Uterus (tissue), 2 donors: ENCODE measurements around the gene PPP2R2C.

Experiments used
- POLR2A ChIP-seq, 2 donors: fragments of 450-650 bp; IDR thresholded peaks; one replicate each; pipeline ENCODE4 v1.6.1; 2016; ENCODE audit warnings: antibody characterized with exemption in 2 of 2, mild to moderate bottlenecking in 1 of 2, moderate library complexity in 1 of 2
- TF ChIP-seq, protein P1 (sequence below), 4 experiments: fragments of 200-600 bp in 2 of 4; fragments of 450-650 bp in 2 of 4; sonication (generic) in 2 of 4; IDR thresholded peaks; one replicate each; pipeline ENCODE4 v1.5.1; 2016 to 2019; ENCODE audit warnings: antibody characterized with exemption in 4 of 4, mild to moderate bottlenecking in 2 of 4, moderate library complexity in 1 of 4

DNA sequence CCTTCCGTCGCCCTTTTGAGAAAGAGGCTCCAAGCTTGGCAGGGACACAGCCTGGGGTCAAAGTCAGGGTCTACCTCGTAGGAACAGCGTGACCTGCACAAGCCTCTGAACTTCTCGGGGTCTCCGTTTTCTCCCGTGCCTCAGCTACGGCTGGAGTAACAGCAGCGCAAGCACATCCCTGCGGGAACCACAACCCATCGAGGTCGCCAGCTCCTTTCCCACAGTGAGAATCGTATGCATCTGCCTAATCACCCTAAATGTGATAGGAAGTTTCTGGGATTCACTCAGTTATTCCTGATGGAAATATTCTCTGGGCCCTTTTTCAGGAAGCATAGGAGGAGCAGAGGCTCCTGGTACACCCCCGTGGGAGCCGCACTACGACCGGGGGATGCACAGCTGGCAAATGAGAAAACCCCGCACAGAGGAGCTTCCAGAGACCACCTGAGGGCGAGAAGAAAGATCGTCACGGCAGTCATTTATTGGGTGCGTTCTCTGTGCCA, 24.7 kb downstream of the PPP2R2C start:
- TF ChIP-seq, protein P1, sequence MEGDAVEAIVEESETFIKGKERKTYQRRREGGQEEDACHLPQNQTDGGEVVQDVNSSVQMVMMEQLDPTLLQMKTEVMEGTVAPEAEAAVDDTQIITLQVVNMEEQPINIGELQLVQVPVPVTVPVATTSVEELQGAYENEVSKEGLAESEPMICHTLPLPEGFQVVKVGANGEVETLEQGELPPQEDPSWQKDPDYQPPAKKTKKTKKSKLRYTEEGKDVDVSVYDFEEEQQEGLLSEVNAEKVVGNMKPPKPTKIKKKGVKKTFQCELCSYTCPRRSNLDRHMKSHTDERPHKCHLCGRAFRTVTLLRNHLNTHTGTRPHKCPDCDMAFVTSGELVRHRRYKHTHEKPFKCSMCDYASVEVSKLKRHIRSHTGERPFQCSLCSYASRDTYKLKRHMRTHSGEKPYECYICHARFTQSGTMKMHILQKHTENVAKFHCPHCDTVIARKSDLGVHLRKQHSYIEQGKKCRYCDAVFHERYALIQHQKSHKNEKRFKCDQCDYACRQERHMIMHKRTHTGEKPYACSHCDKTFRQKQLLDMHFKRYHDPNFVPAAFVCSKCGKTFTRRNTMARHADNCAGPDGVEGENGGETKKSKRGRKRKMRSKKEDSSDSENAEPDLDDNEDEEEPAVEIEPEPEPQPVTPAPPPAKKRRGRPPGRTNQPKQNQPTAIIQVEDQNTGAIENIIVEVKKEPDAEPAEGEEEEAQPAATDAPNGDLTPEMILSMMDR (IDR thresholded peaks at IDR 0.05), result no peak
- TF ChIP-seq POLR2A (IDR thresholded peaks at IDR 0.05), result no peak
